Lower lobe of right lung (tissue), 2 donors: ENCODE data around the gene AADAC. TPM values are rescaled to one million over a fixed set of nuclear protein-coding genes. Genes with fewer than 3 reads are reported as not detected.

Experiments used
- ATAC-seq, 2 donors: fragments of 200-7000 bp; cut with Tn5 transposase; one replicate each; pipeline ENCODE4 v1.9.1; 2020 to 2022; ENCODE audit warnings: mild to moderate bottlenecking in 2 of 2, moderate library complexity in 2 of 2
- DNase-seq: peaks from one replicate; pipeline ENCODE4 v3.0.0-alpha.2; 2020
- H3K27ac ChIP-seq: fragments of 200-600 bp; one replicate; pipeline ENCODE4 v1.8.0; 2022
- H3K27me3 ChIP-seq: fragments of 200-600 bp; one replicate; pipeline ENCODE4 v1.8.0; 2022; ENCODE audit warnings: low read depth
- H3K36me3 ChIP-seq: fragments of 200-600 bp; one replicate; pipeline ENCODE4 v1.8.0; 2022; ENCODE audit warnings: mild to moderate bottlenecking
- H3K4me1 ChIP-seq: fragments of 200-600 bp; one replicate; pipeline ENCODE4 v1.8.0; 2022
- H3K4me3 ChIP-seq: fragments of 200-600 bp; one replicate; pipeline ENCODE4 v1.8.0; 2022; ENCODE audit warnings: mild to moderate bottlenecking
- H3K9me3 ChIP-seq: fragments of 200-600 bp; one replicate; pipeline ENCODE4 v1.8.0; 2022
- CTCF ChIP-seq: fragments of 200-600 bp; IDR thresholded peaks from one replicate; pipeline ENCODE4 v1.8.0; 2022; ENCODE audit warnings: antibody characterized with exemption, mild to moderate bottlenecking
- intact Hi-C: fragments of 100-400 bp; cut with DNase I; formaldehyde crosslinking; loops from one replicate; pipeline ENCODE4 v1.11.0; 2022
- total RNA-seq: library from RNA; stranded (reverse); fragmentation: NEBNext Ultra II Directional; extraction: Animal tissue kit (Norgen Biotek cat#: 25700); gene quantifications from one replicate; pipeline ENCODE4 v1.2.1, GENCODE V29; 2021
- donor health status: DM: no; HTN: yes; CAD: no; lungs with severe emphysema.

The AADAC gene
- total RNA-seq, 1 donor from 2014 or later: 5.6 TPM

- Histone ChIP-seq H3K27ac (peak overlapping the region; percentile 61), H3K9me3 (no peaks in the 10 kb centered on the region), H3K4me1 (peaks cover 27% of the 10 kb centered on the region), H3K27me3 (no peaks in the 10 kb centered on the region), H3K4me3 (no peak overlapping the region), H3K36me3 (no peaks in the 10 kb centered on the region)
- no peak for TF ChIP-seq CTCF
- intact Hi-C loops: no loop called here
- ATAC-seq (no peak), DNase-seq (no peak)
These were observed 44.7 kb upstream of the AADAC start for GRCh38 chr3:151769175-151769574.

- H3K27me3 ChIP-seq: no peaks in the 10 kb centered on the region
- no peaks in the 10 kb centered on the region for H3K36me3 ChIP-seq
- H3K9me3 ChIP-seq: no peaks in the 10 kb centered on the region
- intact Hi-C loops: no loop called here
- no peak for TF ChIP-seq CTCF
- DNase-seq (peak; percentile 75), ATAC-seq (peak; percentile 94)
- peak overlapping the region; percentile 17 for H3K4me3 ChIP-seq
- peak overlapping the region; percentile 61 for H3K27ac ChIP-seq
- peaks cover 29% of the 10 kb centered on the region for H3K4me1 ChIP-seq
These were observed 43.0 kb upstream of the AADAC start for GRCh38 chr3:151770956-151771355.

- no peak overlapping the region for H3K4me3 ChIP-seq
- H3K27me3 ChIP-seq: no peaks in the 10 kb centered on the region
- intact Hi-C loops: no loop called here
- DNase-seq (no peak), ATAC-seq (no peak)
- H3K4me1 ChIP-seq: peaks cover 32% of the 10 kb centered on the region
- no peaks in the 10 kb centered on the region for H3K9me3 ChIP-seq
- TF ChIP-seq CTCF: no peak
- H3K36me3 ChIP-seq: no peaks in the 10 kb centered on the region
- H3K27ac ChIP-seq: no peak overlapping the region
These were observed 41.0 kb upstream of the AADAC start for GRCh38 chr3:151772825-151773480.

GRCh38 chr3:151774235-151774634 is 39.7 kb upstream of the AADAC start:
- H3K36me3 ChIP-seq: no peaks in the 10 kb centered on the region
- ATAC-seq (no peak), DNase-seq (no peak)
- H3K9me3 ChIP-seq: no peaks in the 10 kb centered on the region
- intact Hi-C loops: no loop called here
- no peak for TF ChIP-seq CTCF
- no peaks in the 10 kb centered on the region for H3K27me3 ChIP-seq
- H3K4me1 ChIP-seq: peaks cover 32% of the 10 kb centered on the region
- no peak overlapping the region for H3K27ac ChIP-seq
- no peak overlapping the region for H3K4me3 ChIP-seq

GRCh38 chr3:151774910-151775309 is 39.0 kb upstream of the AADAC start:
- H3K4me1 ChIP-seq: peaks cover 27% of the 10 kb centered on the region
- no peak overlapping the region for H3K4me3 ChIP-seq
- DNase-seq (no peak), ATAC-seq (no peak)
- intact Hi-C loops: no loop called here
- no peaks in the 10 kb centered on the region for H3K27me3 ChIP-seq
- H3K36me3 ChIP-seq: no peaks in the 10 kb centered on the region
- H3K27ac ChIP-seq: no peak overlapping the region
- TF ChIP-seq CTCF: no peak
- no peaks in the 10 kb centered on the region for H3K9me3 ChIP-seq
